Measurements from ENCODE around the gene FADS2. TPM values are rescaled to one million over a fixed set of nuclear protein-coding genes. Genes with fewer than 3 reads are reported as not detected.

FADS2 gene
- polyA plus RNA-seq, 1 donor from 2014 or later = 145 TPM

DNA sequence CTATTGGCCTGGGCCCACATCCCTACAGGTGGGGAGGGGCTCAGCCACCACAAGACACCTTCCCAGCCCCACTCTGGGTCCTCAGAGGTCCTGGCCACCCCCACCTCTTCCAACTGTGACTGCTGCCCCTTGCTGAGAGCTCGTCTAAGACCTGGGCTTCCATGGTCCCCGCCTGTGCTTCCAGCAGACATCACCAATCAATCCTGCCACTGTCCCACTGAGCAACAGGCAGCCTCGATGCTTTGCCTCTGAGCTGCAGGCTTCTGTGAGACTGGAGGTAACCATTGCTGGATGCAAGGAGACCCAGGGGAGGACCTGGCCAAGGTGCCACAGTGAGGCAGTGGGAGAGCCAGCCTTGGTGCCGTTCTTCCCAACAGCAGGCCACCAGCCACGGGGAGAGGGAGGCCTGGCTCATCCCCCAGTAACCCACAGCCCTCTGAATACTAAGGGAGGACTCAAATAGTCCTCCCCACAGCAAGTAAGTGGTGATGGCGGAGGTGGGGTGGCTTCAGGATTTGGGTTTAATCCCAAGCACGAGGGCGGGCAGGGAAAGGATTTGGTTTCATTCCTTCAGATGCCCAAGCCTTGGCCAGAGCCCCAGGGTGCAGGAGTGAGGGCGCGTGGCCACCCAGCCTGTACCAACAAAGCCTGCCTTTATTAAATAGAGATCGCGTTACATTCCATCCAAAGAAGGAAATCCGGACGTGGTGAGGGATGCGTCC, 68.7 kb downstream of the FADS2 start:
- H3K79me2 ChIP-seq (replicated peaks; ENCODE audit: insufficient read depth, low read length) = no peaks in the 10 kb centered on the region
- no peak overlapping the region for H3K4me2 ChIP-seq (ENCODE audit: low read length)
- TF ChIP-seq TAF1 (IDR thresholded peaks at IDR 0.05; ENCODE audit: low read depth) (no peak), POLR2AphosphoS5 (IDR thresholded peaks at IDR 0.05) (no peak), MXI1 (conservative IDR thresholded peaks at IDR 0.05; ENCODE audit: poor library complexity, severe bottlenecking) (no peak), EZH2 (IDR thresholded peaks at IDR 0.05; ENCODE audit: borderline replicate concordance, insufficient read depth, low read length, poor library complexity, severe bottlenecking) (no peak), RAD21 (conservative IDR thresholded peaks at IDR 0.05) (no peak), EP300 (conservative IDR thresholded peaks at IDR 0.05; ENCODE audit: poor library complexity, severe bottlenecking) (no peak), SMC3 (conservative IDR thresholded peaks at IDR 0.05; ENCODE audit: poor library complexity) (no peak)
- TF ChIP-seq, protein P1, sequence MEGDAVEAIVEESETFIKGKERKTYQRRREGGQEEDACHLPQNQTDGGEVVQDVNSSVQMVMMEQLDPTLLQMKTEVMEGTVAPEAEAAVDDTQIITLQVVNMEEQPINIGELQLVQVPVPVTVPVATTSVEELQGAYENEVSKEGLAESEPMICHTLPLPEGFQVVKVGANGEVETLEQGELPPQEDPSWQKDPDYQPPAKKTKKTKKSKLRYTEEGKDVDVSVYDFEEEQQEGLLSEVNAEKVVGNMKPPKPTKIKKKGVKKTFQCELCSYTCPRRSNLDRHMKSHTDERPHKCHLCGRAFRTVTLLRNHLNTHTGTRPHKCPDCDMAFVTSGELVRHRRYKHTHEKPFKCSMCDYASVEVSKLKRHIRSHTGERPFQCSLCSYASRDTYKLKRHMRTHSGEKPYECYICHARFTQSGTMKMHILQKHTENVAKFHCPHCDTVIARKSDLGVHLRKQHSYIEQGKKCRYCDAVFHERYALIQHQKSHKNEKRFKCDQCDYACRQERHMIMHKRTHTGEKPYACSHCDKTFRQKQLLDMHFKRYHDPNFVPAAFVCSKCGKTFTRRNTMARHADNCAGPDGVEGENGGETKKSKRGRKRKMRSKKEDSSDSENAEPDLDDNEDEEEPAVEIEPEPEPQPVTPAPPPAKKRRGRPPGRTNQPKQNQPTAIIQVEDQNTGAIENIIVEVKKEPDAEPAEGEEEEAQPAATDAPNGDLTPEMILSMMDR (IDR thresholded peaks at IDR 0.05; ENCODE audit: poor library complexity, severe bottlenecking) = no peak
- TF ChIP-seq, protein P2, sequence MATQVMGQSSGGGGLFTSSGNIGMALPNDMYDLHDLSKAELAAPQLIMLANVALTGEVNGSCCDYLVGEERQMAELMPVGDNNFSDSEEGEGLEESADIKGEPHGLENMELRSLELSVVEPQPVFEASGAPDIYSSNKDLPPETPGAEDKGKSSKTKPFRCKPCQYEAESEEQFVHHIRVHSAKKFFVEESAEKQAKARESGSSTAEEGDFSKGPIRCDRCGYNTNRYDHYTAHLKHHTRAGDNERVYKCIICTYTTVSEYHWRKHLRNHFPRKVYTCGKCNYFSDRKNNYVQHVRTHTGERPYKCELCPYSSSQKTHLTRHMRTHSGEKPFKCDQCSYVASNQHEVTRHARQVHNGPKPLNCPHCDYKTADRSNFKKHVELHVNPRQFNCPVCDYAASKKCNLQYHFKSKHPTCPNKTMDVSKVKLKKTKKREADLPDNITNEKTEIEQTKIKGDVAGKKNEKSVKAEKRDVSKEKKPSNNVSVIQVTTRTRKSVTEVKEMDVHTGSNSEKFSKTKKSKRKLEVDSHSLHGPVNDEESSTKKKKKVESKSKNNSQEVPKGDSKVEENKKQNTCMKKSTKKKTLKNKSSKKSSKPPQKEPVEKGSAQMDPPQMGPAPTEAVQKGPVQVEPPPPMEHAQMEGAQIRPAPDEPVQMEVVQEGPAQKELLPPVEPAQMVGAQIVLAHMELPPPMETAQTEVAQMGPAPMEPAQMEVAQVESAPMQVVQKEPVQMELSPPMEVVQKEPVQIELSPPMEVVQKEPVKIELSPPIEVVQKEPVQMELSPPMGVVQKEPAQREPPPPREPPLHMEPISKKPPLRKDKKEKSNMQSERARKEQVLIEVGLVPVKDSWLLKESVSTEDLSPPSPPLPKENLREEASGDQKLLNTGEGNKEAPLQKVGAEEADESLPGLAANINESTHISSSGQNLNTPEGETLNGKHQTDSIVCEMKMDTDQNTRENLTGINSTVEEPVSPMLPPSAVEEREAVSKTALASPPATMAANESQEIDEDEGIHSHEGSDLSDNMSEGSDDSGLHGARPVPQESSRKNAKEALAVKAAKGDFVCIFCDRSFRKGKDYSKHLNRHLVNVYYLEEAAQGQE (IDR thresholded peaks at IDR 0.05; ENCODE audit: borderline replicate concordance) = no peak
- H3K9me3 ChIP-seq (ENCODE audit: low read length) = no peaks in the 10 kb centered on the region
- no peaks in the 10 kb centered on the region for H3K36me3 ChIP-seq (ENCODE audit: insufficient read depth, low read length)
- H3K4me3 ChIP-seq (ENCODE audit: low read length) = no peak overlapping the region
- H2AFZ ChIP-seq (ENCODE audit: low read depth, low read length) = no peak overlapping the region
- H3K27ac ChIP-seq (ENCODE audit: low read length) = no peak overlapping the region
- no peaks in the 10 kb centered on the region for H4K20me1 ChIP-seq (ENCODE audit: insufficient read depth)
- peaks cover 7% of the 10 kb centered on the region for H3F3A ChIP-seq (ENCODE audit: insufficient read depth, low read length, poor library complexity, severe bottlenecking)
- H3K9ac ChIP-seq (ENCODE audit: low read length) = no peak overlapping the region
- H3K9me2 ChIP-seq (ENCODE audit: insufficient read depth, low read length) = no peaks in the 10 kb centered on the region
- peaks cover 3% of the 10 kb centered on the region for H3K27me3 ChIP-seq (ENCODE audit: insufficient read depth, low read depth, low read length)

DNA sequence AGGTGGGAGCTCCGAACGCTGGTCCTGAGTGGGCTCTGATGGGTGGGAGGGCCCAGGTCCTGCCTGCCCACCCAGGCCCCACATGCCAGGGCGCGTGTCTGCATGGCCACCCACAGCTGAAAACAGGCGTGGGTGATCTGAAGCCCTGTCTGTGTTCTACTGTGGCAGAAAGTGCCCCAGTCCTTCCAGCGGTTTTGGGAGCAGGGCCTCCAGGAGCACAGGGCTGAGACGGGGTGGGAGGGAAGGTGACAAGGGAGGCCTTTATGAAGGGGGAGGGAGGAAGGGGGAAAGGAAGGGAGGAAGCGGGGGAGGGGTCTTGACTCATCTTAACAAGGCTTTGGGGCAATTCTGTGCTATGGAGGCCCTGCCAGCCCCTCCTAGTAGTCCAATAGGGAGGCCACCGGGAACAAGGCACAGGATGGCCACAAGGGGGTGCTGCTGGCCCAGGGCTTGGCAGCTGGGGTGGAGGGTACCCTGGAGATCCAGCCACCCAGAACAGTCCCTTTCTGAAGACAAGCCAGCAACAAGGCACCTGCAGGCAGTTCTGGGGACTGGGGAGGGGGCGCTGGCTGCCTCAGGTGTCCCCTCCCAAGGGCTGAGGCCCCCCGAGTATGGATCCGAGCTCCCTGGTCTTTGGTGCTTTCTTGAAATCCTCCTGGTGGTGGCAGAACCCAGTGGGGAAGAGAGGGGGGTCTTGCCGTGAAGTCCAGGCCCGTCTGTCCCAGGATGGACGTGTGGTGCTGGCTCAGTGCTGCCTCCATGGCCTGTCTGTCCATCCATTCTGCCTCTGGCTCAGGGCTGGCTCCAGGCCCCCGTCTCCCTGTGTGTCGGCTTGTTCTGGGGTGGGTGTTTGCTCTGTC, 69.5 kb downstream of the FADS2 start:
- Histone ChIP-seq H4K20me1 (ENCODE audit: insufficient read depth) (no peaks in the 10 kb centered on the region), H3K9me3 (ENCODE audit: low read length) (no peaks in the 10 kb centered on the region), H3K9me2 (ENCODE audit: insufficient read depth, low read length) (no peaks in the 10 kb centered on the region), H3K27me3 (ENCODE audit: insufficient read depth, low read depth, low read length) (no peaks in the 10 kb centered on the region), H3K4me3 (ENCODE audit: low read length) (no peak overlapping the region), H3K4me2 (ENCODE audit: low read length) (no peak overlapping the region), H3K36me3 (ENCODE audit: insufficient read depth, low read length) (no peaks in the 10 kb centered on the region), H2AFZ (ENCODE audit: low read depth, low read length) (no peak overlapping the region), H3K79me2 (replicated peaks; ENCODE audit: insufficient read depth, low read length) (no peaks in the 10 kb centered on the region), H3K9ac (ENCODE audit: low read length) (peak overlapping the region; percentile 48), H3K27ac (ENCODE audit: low read length) (peak overlapping the region; percentile 81), H3F3A (ENCODE audit: insufficient read depth, low read length, poor library complexity, severe bottlenecking) (peaks cover 7% of the 10 kb centered on the region)
- TF ChIP-seq EP300 (conservative IDR thresholded peaks at IDR 0.05; ENCODE audit: poor library complexity, severe bottlenecking) (no peak), TAF1 (IDR thresholded peaks at IDR 0.05; ENCODE audit: low read depth) (no peak), SMC3 (conservative IDR thresholded peaks at IDR 0.05; ENCODE audit: poor library complexity) (peak; percentile 68), POLR2AphosphoS5 (IDR thresholded peaks at IDR 0.05) (no peak), EZH2 (IDR thresholded peaks at IDR 0.05; ENCODE audit: borderline replicate concordance, insufficient read depth, low read length, poor library complexity, severe bottlenecking) (no peak), RAD21 (conservative IDR thresholded peaks at IDR 0.05) (peak; percentile 60), MXI1 (conservative IDR thresholded peaks at IDR 0.05; ENCODE audit: poor library complexity, severe bottlenecking) (no peak)
- TF ChIP-seq, protein P2 (IDR thresholded peaks at IDR 0.05; ENCODE audit: borderline replicate concordance) = no peak
- TF ChIP-seq, protein P1 (IDR thresholded peaks at IDR 0.05; ENCODE audit: poor library complexity, severe bottlenecking) = peak; percentile 60
